Effector CD8-positive, alpha-beta T cell (primary cell): Measurements from ENCODE around the gene BPIFA2.

ENCODE experiments used
- DNase-seq: peaks from one replicate; lab custom pipeline; 2025; lab: John Stamatoyannopoulos, UW

BPIFA2 gene

GRCh38 chr20:33202451-33202850 is 34.5 kb downstream of the BPIFA2 start:
- DNase-seq: no peak

- no peak for DNase-seq
Observed at GRCh38 chr20:33203444-33203843, 35.5 kb downstream of the BPIFA2 start.

- DNase-seq: no peak
Observed at GRCh38 chr20:33209789-33210188, 41.8 kb downstream of the BPIFA2 start.

GRCh38 chr20:33210371-33210770 is 42.4 kb downstream of the BPIFA2 start:
- no peak for DNase-seq

GRCh38 chr20:33211817-33212424 is 44.0 kb downstream of the BPIFA2 start:
- DNase-seq: no peak

GRCh38 chr20:33217052-33217451 is 49.1 kb downstream of the BPIFA2 start, which contains the start of gene BPIFA3:
BPIFA3 (plus strand) TSS chr20:33217352; CDS start chr20:33217537, 185 bp downstream.
- DNase-seq: no peak

GRCh38 chr20:33224399-33224798 is 56.4 kb downstream of the BPIFA2 start:
- no peak for DNase-seq

- no peak for DNase-seq
Observed at GRCh38 chr20:33229843-33230242, 61.9 kb downstream of the BPIFA2 start.
